ENCODE measurements around the gene STRIP2.
"Not testable (repeated sequence)": the region's sequence is repeated elsewhere in the genome, so short reads cannot be mapped to it uniquely, and the experiment has no call there.

STRIP2 gene

DNA sequence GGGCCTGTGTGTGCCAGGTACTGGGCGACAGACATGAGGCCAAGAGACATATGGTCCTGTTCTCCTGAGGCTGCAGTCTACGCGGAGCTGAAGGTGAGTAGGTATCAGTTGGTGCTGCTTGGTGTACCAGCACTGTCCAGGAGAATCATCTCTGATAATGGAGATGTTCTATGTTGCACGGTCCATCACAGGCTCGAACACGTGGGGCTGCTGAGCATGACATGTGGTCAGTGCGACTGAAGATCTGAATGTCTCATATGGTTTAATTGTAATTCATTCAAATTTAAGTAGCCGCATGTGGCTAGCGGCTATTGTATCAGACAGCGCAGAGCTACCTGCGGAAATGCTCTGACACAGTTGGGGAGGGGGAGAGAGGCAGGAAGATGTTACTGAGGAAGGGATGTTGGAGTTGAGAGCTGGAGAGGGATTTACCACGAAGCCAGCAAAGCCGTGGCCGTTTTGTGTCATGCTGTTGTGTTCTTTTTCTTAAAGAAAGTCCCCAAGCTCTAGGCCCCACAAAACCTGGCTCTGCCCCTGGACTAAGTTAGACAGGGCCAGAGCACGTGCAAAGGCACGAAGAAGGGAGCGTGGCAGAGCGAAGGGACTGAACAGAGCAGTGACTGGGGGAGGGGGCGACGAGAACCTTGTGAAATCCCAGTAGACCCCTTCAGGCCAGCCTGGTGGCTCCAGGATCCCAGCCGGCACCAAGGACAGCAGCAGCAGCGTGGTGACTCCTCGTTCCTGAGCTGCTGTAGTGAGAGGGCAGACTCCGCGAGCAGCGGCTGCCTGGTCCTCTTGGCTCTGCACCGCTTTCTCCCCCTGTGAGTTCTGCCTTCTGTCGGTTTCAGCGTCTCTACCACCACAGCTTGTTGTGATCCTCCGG is 88.1 kb downstream of the STRIP2 start:
- H3K27ac ChIP-seq = no peak overlapping the region
- peaks cover 9% of the 10 kb centered on the region for H3K4me1 ChIP-seq (ENCODE audit: low read depth, poor library complexity, severe bottlenecking)
- H2AFZ ChIP-seq (ENCODE audit: low read depth) = no peak overlapping the region
- H4K20me1 ChIP-seq (ENCODE audit: insufficient read depth) = no peaks in the 10 kb centered on the region
- no peak overlapping the region for H3K4me3 ChIP-seq (IDR thresholded peaks at IDR 0.05; ENCODE audit: insufficient read depth, low read depth, low read length)
- TF ChIP-seq, protein P1, sequence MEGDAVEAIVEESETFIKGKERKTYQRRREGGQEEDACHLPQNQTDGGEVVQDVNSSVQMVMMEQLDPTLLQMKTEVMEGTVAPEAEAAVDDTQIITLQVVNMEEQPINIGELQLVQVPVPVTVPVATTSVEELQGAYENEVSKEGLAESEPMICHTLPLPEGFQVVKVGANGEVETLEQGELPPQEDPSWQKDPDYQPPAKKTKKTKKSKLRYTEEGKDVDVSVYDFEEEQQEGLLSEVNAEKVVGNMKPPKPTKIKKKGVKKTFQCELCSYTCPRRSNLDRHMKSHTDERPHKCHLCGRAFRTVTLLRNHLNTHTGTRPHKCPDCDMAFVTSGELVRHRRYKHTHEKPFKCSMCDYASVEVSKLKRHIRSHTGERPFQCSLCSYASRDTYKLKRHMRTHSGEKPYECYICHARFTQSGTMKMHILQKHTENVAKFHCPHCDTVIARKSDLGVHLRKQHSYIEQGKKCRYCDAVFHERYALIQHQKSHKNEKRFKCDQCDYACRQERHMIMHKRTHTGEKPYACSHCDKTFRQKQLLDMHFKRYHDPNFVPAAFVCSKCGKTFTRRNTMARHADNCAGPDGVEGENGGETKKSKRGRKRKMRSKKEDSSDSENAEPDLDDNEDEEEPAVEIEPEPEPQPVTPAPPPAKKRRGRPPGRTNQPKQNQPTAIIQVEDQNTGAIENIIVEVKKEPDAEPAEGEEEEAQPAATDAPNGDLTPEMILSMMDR (conservative IDR thresholded peaks at IDR 0.05; ENCODE audit: low read depth, low read length) = no peak
- no peaks in the 10 kb centered on the region for H3K27me3 ChIP-seq (ENCODE audit: insufficient read depth, low read depth)
- no peak overlapping the region for H3K9ac ChIP-seq
- H3K4me2 ChIP-seq = no peak overlapping the region
- no peaks in the 10 kb centered on the region for H3K79me2 ChIP-seq (ENCODE audit: insufficient read depth, low read depth)
- H3K36me3 ChIP-seq (ENCODE audit: insufficient read depth) = no peaks in the 10 kb centered on the region

DNA sequence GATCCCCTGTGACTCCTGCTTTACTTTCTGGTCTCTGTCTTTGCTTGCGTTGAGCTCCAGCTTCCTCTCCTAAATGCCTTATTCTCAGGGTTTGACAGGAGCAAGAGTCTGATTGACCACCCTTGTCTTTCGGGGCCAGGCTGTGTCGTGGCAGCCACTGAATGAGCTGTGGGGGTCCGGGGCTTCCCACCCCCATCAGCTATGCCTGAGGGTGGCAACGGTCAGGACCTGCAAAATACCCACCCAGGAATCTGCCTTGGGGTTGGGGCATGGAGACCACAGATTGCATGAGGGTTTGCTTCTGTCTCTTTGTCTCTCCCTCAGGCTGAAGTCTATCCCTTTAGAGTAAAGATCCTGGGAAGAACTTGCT is 88.7 kb downstream of the STRIP2 start:
- Histone ChIP-seq H3K27me3 (ENCODE audit: insufficient read depth, low read depth) (no peaks in the 10 kb centered on the region), H3K4me3 (IDR thresholded peaks at IDR 0.05; ENCODE audit: insufficient read depth, low read depth, low read length) (no peak overlapping the region), H3K79me2 (ENCODE audit: insufficient read depth, low read depth) (no peaks in the 10 kb centered on the region), H3K4me1 (ENCODE audit: low read depth, poor library complexity, severe bottlenecking) (peaks cover 9% of the 10 kb centered on the region), H3K4me2 (no peak overlapping the region), H3K36me3 (ENCODE audit: insufficient read depth) (no peaks in the 10 kb centered on the region), H2AFZ (ENCODE audit: low read depth) (no peak overlapping the region; the same call in 1 of the 2 replicates), H3K27ac (no peak overlapping the region), H4K20me1 (ENCODE audit: insufficient read depth) (no peaks in the 10 kb centered on the region), H3K9ac (no peak overlapping the region)
- TF ChIP-seq, protein P1 (conservative IDR thresholded peaks at IDR 0.05; ENCODE audit: low read depth, low read length) = no peak

DNA sequence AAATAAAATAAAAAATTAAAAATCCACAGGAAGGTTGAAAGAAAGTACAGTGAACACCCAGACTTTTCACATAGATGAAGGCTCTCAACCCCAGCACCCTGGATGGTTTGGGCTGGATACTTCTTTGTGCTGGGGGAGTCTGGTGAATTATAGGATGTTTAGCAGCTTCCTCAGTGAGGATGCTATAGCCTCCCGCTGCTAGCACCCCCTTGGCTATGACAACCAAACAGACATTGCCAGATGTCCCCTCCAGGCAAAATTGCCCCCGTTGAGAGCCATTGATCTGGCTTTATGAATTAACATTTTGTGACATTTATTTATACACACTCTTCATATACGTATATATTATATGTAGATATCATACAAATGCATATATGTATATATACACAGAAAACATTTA is 89.7 kb downstream of the STRIP2 start:
- H3K9ac ChIP-seq = no peak overlapping the region
- H2AFZ ChIP-seq (ENCODE audit: low read depth) = no peak overlapping the region
- peak overlapping the region; percentile 18; the same call in 1 of the 2 replicates for H3K4me2 ChIP-seq
- H4K20me1 ChIP-seq (ENCODE audit: insufficient read depth) = no peaks in the 10 kb centered on the region
- no peaks in the 10 kb centered on the region for H3K36me3 ChIP-seq (ENCODE audit: insufficient read depth)
- H3K27ac ChIP-seq = no peak overlapping the region
- TF ChIP-seq, protein P1 (conservative IDR thresholded peaks at IDR 0.05; ENCODE audit: low read depth, low read length) = no peak
- no peak overlapping the region for H3K4me3 ChIP-seq (IDR thresholded peaks at IDR 0.05; ENCODE audit: insufficient read depth, low read depth, low read length)
- H3K4me1 ChIP-seq (ENCODE audit: low read depth, poor library complexity, severe bottlenecking) = peaks cover 9% of the 10 kb centered on the region
- H3K27me3 ChIP-seq (ENCODE audit: insufficient read depth, low read depth) = no peaks in the 10 kb centered on the region
- no peaks in the 10 kb centered on the region for H3K79me2 ChIP-seq (ENCODE audit: insufficient read depth, low read depth)

DNA sequence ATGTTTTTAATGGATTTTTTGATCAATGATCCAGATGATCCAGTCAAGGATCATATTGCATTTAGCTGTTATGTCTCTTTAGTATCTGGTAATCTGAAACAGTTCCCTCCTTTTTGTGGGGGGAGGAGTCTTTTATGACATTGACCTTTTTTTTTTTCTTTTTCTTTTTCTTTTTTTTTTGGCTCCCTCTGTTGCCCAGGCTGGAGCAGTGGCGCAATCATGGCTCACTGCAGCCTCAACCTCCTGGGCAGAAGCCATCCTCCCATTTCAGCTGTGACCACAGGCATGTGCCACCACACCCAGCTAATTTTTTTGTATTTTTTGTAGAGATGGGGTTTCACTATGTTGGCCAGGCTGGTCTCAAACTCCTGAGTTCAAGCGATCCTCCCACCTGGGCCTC is 90.2 kb downstream of the STRIP2 start:
- H3K4me1 ChIP-seq (ENCODE audit: low read depth, poor library complexity, severe bottlenecking); H3K4me3 ChIP-seq (IDR thresholded peaks at IDR 0.05; ENCODE audit: insufficient read depth, low read depth, low read length); H3K79me2 ChIP-seq (ENCODE audit: insufficient read depth, low read depth); H4K20me1 ChIP-seq (ENCODE audit: insufficient read depth); H3K27ac ChIP-seq; H3K9ac ChIP-seq; H2AFZ ChIP-seq (ENCODE audit: low read depth); H3K36me3 ChIP-seq (ENCODE audit: insufficient read depth); H3K27me3 ChIP-seq (ENCODE audit: insufficient read depth, low read depth): not testable (repeated sequence)
- peak overlapping the region; percentile 18; the same call in 1 of the 2 replicates for H3K4me2 ChIP-seq

DNA sequence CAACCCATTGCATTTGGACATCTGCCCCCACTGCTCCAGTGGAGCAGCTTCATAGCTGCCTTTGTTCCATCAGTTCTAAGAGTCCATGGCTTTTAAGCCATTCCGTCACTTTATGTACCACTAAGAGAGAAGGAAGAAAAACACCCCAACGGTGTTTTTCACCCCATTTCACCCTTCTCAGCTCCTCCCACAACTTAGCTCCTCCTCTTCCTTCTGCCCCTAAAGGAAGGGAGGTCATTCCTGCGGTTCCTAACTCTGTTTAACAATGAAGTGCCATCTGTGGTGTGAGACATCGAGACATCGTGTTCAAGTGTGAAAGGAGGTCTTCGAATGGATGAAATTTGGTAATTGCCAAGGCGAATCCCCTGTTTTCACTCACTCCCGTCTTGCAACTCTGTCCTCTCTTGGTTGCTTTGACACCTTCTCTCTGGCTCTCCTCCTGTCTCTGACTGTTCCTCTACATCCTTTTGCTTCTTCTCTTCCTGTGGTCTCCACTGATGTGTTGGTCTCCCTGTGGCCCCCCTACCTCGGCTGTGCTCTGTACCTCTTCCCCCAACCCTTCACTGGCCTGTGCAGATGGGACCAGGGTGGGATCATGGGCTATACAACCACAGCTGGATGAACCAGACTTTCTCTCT is 91.1 kb downstream of the STRIP2 start:
- Histone ChIP-seq H2AFZ (ENCODE audit: low read depth) (no peak overlapping the region), H3K36me3 (ENCODE audit: insufficient read depth) (no peaks in the 10 kb centered on the region), H3K79me2 (ENCODE audit: insufficient read depth, low read depth) (no peaks in the 10 kb centered on the region), H3K9ac (no peak overlapping the region), H3K4me2 (no peak overlapping the region), H3K4me1 (ENCODE audit: low read depth, poor library complexity, severe bottlenecking) (peaks cover 9% of the 10 kb centered on the region), H4K20me1 (ENCODE audit: insufficient read depth) (no peaks in the 10 kb centered on the region), H3K4me3 (IDR thresholded peaks at IDR 0.05; ENCODE audit: insufficient read depth, low read depth, low read length) (no peak overlapping the region), H3K27me3 (ENCODE audit: insufficient read depth, low read depth) (no peaks in the 10 kb centered on the region), H3K27ac (no peak overlapping the region)
- TF ChIP-seq, protein P1 (conservative IDR thresholded peaks at IDR 0.05; ENCODE audit: low read depth, low read length) = no peak
